SU-DHL-6 (cell line): Measurements from ENCODE around the gene STX12.

Experiments used
- H2AFZ ChIP-seq: fragments of 200-600 bp; sonication (generic); 2 replicates; pipeline ENCODE4 v1.6.1; 2014; ENCODE audit warnings: low read depth, mild to moderate bottlenecking, moderate library complexity, mixed read lengths, antibody characterized with exemption, low read length; ENCODE audit not compliant: severe bottlenecking
- H3F3A ChIP-seq: fragments of 200-600 bp; shearing (Covaris generic); 2 replicates; pipeline ENCODE4 v1.6.0; 2016; ENCODE audit warnings: antibody characterized with exemption, mild to moderate bottlenecking; ENCODE audit not compliant: insufficient read depth
- H3K27ac ChIP-seq: fragments of 200-600 bp; sonication (generic); 2 replicates; pipeline ENCODE4 v1.5.1; 2016; ENCODE audit warnings: low read depth, mild to moderate bottlenecking, low read length, moderate library complexity, mixed read lengths
- H3K27me3 ChIP-seq: fragments of 200-600 bp; sonication (generic), shearing (Covaris generic); 2 replicates; pipeline ENCODE4 v1.6.0; 2014; ENCODE audit warnings: mild to moderate bottlenecking, low read length
- H3K36me3 ChIP-seq: fragments of 200-600 bp; sonication (generic); 2 replicates; pipeline ENCODE4 v1.6.1; 2014; ENCODE audit warnings: mild to moderate bottlenecking, low read length, mixed read lengths
- H3K4me2 ChIP-seq: fragments of 300-600, 200-600 bp; shearing (Covaris generic), sonication (generic); 2 replicates; pipeline ENCODE4 v1.6.0; 2014; ENCODE audit warnings: low read length, low read depth, mild to moderate bottlenecking; ENCODE audit not compliant: poor library complexity, severe bottlenecking
- H3K4me3 ChIP-seq: fragments of 200-600 bp; sonication (generic); 2 replicates; pipeline ENCODE4 v1.5.1; 2014; ENCODE audit warnings: antibody characterized with exemption, low read length, mild to moderate bottlenecking, mixed read lengths; ENCODE audit not compliant: insufficient read depth, poor library complexity, severe bottlenecking
- H3K79me2 ChIP-seq: fragments of 200-600 bp; sonication (generic); 2 replicates; pipeline ENCODE4 v1.6.1; 2014; ENCODE audit warnings: mild to moderate bottlenecking, low read length, moderate library complexity; ENCODE audit not compliant: insufficient read depth
- H3K9ac ChIP-seq: fragments of 200-600 bp; sonication (generic); 2 replicates; pipeline ENCODE4 v1.7.0; 2014; ENCODE audit warnings: mild to moderate bottlenecking, low read length
- H3K9me2 ChIP-seq: fragments of 200-600 bp; sonication (generic); replicated peaks from 2 replicates; pipeline ENCODE4 v1.6.1; 2014; ENCODE audit warnings: low read length; ENCODE audit not compliant: insufficient read depth
- H3K9me3 ChIP-seq: fragments of 200-600 bp; sonication (generic); 2 replicates; pipeline ENCODE4 v1.6.1; 2014; ENCODE audit warnings: low read length, mixed read lengths; ENCODE audit not compliant: insufficient read depth
- H4K20me1 ChIP-seq: fragments of 200-600 bp; sonication (generic); 2 replicates; pipeline ENCODE4 v1.6.1; 2014; ENCODE audit warnings: low read depth, mild to moderate bottlenecking, antibody characterized with exemption, low read length, moderate library complexity, mixed read lengths
- CTCF ChIP-seq: fragments of 200-600 bp; sonication (generic); IDR thresholded peaks from one replicate; pipeline ENCODE4 v1.5.1; 2017; ENCODE audit warnings: antibody characterized with exemption, mild to moderate bottlenecking, low read length, moderate library complexity; ENCODE audit not compliant: insufficient read depth, poor library complexity, severe bottlenecking
- EZH2phosphoT487 ChIP-seq: fragments of 200-600 bp; sonication (generic), shearing (Covaris generic); conservative IDR thresholded peaks from 2 replicates; pipeline ENCODE4 v1.6.1; 2018; ENCODE audit warnings: mild to moderate bottlenecking, antibody characterized with exemption, low read length, moderate library complexity, mixed read lengths

Gene STX12

GRCh38 chr1:27862671-27863537 lies 89.9 kb downstream of the STX12 start:
- H3K4me2 ChIP-seq, result no peak overlapping the region
- H3K27ac ChIP-seq, result no peak overlapping the region
- H2AFZ ChIP-seq, result no peak overlapping the region

GRCh38 chr1:27863538-27863915 lies 90.5 kb downstream of the STX12 start:
- no peak for TF ChIP-seq EZH2phosphoT487
- no peak for TF ChIP-seq CTCF
- H3K27me3 ChIP-seq, result no peaks in the 10 kb centered on the region
- H3K79me2 ChIP-seq, result no peaks in the 10 kb centered on the region
- H3K9me3 ChIP-seq, result no peaks in the 10 kb centered on the region
- no peak overlapping the region for H3K4me3 ChIP-seq
- H2AFZ ChIP-seq, result no peak overlapping the region
- no peak overlapping the region for H3K9ac ChIP-seq
- no peaks in the 10 kb centered on the region for H3K9me2 ChIP-seq
- H4K20me1 ChIP-seq, result no peaks in the 10 kb centered on the region
- no peak overlapping the region for H3K4me2 ChIP-seq
- H3F3A ChIP-seq, result no peaks in the 10 kb centered on the region
- no peak overlapping the region for H3K27ac ChIP-seq
- H3K36me3 ChIP-seq, result no peaks in the 10 kb centered on the region

More at GRCh38 chr1:27862671-27863537, 89.9 kb downstream of the STX12 start:
- Histone ChIP-seq H4K20me1 (no peaks in the 10 kb centered on the region), H3K9me2 (no peaks in the 10 kb centered on the region), H3K9me3 (no peaks in the 10 kb centered on the region), H3K36me3 (no peaks in the 10 kb centered on the region), H3F3A (no peaks in the 10 kb centered on the region), H3K4me3 (no peak overlapping the region), H3K27me3 (no peaks in the 10 kb centered on the region), H3K9ac (no peak overlapping the region), H3K79me2 (no peaks in the 10 kb centered on the region)
- TF ChIP-seq EZH2phosphoT487, result no peak
- TF ChIP-seq CTCF, result no peak

GRCh38 chr1:27864264-27864895 lies 91.4 kb downstream of the STX12 start:
- H3K27ac ChIP-seq, result no peak overlapping the region
- no peak overlapping the region for H3K4me2 ChIP-seq
- H3K9me3 ChIP-seq, result no peaks in the 10 kb centered on the region
- H3K36me3 ChIP-seq, result no peaks in the 10 kb centered on the region
- no peaks in the 10 kb centered on the region for H3K9me2 ChIP-seq
- no peaks in the 10 kb centered on the region for H4K20me1 ChIP-seq
- no peaks in the 10 kb centered on the region for H3K79me2 ChIP-seq
- no peak overlapping the region for H3K4me3 ChIP-seq
- no peaks in the 10 kb centered on the region for H3K27me3 ChIP-seq
- no peak for TF ChIP-seq EZH2phosphoT487
- no peak for TF ChIP-seq CTCF
- H2AFZ ChIP-seq, result no peak overlapping the region
- H3K9ac ChIP-seq, result no peak overlapping the region
- no peaks in the 10 kb centered on the region for H3F3A ChIP-seq
